HT1080 (cell line): ENCODE measurements around the gene DBNL. TPM values are rescaled to one million over a fixed set of nuclear protein-coding genes. Genes with fewer than 3 reads are reported as not detected.

ENCODE experiments used
- DNase-seq: peaks from one replicate; pipeline ENCODE4 v3.0.0-alpha.2; 2015; ENCODE audit warnings: low read depth
- total RNA-seq: library from RNA; depleted of rRNA; stranded (reverse); fragments of >200 nt; shearing (Covaris generic); gene quantifications from 2 replicates; pipeline ENCODE4 v1.2.3, GENCODE V29; 2014

The DBNL gene
- total RNA-seq, 1 experiment from 2014 or later: 156 TPM

DNA sequence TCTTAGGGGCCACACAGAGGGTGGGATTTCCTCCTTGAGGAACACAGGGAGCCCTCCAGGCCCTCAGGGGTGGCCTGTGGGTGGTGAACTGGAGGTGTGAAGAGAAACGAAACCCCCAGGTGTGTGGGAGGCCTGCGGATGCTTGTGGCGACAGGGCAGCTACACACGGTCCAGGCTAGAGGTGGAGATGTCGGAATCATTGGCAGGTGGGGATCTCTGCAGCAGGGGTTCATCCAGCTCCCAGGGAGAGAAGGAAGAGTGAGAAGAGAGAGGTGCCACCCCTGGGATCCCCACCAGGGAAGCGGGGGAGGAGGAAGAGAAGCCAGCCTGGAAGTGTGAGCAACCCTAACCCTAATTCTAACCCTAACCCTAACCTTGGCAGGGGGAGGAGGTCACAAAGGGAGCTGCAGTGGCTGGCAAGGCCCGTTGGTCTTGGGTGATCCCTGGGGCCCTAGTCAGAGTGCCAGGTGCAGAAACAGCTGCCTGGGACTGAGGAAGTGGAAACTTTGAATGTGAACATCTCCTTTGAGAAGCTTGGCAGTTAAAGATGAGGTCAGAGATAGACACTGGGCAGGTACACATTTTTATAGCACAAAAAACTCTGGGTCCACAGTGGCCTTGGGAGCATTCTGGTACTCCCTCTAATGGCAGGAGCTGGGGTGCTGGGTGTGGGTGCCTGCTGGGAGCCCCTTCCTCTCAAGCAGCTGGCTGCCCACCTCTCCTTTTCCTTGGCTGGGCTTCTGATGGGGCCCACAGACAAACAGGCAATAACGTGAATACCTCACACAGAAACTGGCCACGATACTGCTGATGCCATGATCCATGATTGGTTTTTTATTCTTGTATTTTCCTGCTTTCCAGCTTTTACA, 52.8 kb downstream of the DBNL start:
- DNase-seq: no peak

DNA sequence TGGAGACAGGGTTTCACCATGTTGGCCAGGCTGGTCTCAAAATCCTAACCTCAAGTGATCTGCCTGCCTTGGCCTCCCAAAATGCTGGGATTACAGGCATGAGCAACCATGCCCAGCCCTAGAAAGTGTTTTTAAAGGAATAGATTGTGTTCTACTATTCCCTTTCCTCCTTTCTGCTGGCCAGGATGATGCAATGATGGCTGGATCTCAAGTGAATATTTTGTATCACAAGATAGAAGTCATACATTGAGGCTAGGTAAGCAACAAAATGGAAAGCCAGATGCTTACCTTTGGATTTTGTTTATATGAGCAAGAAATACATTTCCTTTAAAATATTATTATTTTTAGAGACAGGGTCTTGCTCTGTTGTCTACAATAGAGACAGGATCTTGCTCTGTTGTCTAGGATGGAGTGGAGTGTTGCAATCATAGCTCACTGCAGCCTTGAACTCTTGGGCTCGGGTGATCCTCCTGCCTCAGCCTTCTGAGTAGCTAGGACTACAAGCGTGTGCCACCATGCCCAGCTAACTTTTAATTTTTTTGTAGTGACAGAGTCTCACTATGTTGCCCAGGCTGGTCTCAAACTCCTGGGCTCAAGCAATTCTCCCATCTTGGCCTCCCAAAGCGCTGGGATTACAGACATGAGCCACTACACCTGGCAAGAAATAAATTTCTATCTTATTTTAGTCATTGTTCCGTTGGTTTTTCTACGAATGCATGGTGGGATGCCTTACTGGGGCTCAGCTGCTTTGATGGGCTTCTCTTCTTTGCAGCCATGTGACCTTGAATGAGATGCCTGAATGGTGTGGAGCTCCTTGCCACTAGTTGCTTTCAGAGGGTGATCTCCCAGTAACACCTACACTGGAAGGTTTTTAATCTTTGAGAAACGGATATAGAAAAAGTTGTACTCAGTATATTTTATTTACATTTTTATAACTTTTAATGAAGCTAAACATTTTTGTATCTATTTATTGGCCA, 53.9 kb downstream of the DBNL start:
- no peak for DNase-seq

DNA sequence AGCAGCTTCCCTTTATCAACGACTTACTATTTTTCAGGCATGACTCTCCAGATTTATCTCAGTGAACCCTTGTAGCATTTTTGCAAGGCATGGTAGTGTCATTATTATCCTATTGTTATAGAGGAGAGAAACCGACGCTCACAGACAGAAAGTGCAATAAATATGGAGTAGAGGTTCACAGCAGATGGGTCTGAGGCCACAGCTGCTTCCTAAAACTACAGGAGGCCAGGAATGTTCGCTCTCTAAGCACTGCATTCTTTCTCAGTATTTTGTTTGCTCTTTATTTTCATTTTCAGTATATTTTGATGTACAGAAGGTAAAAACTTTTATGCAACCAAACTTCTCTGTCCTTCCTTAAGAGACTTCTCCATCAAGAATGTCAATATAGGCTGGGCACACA, 55.2 kb downstream of the DBNL start:
- no peak for DNase-seq

DNA sequence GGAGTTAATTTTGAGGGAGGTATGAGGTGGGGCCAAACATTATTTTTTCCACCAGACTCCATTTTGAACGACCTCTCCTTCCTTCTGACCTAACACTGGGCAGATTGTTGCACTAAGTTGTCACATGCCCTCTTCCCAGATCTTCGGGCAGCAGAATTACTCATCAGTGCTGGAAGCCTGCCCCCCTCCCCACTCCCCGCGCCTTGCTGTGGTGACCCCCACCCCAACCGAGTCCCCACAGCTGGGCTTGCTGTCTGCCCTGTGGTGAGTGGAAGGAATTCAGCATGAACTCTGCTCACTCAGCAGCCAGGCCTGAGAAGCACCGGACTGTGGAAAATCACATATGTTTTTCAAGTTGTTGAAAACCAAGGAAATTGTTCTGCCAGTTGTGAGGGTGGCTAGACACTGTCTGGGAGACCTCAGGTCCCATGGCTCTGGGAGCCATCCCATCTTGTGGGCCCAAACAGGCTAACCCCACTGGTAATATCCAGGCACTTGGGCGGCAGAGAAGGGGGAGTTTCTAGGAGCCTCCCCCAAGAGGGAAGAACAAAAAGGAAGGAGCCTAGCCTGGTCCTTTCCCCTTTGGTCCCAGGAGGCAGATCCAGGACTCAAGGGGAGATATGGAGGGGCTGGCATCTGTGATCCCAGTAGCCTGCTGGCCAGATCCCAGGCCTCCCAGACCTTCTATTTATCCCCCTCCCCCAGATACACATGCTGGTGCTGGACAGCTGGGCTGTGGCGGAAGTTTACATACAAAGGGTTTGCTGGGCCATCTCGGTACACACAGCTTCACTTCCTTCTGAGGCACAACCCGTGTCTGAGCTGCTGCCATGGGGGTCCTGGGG, 56.2 kb downstream of the DBNL start:
- no peak for DNase-seq

DNA sequence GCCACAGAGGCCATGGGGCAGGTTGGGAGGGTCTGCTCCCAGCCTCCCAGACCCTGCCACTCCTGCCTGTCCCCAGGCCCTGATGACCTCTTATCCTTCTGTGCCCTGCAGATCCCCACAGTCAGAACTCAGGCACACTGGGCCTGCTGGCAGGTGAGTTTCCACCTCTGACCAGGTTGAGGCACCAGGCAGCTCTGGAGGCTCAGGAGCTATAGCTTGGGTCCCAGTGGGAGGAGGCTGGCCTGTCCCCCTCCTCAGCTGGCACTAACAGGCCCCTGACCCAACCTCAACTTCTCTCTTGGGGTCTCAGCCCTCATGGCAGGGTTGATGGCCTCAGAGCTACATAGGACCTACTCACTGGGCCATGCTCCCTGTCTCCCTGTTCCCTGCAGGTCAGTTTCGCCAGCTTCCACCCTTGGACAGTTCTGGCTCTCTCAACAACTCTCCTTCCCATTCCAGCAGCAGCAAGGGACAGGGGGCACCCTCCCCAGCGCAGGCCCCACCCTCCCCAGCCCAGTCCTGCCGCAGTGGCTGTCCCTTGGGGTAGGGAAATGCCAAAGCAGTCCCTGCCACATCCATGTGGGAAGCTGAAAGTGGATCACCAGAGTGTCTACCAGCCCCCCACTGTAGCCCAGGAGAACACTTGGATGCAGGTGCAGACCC, 56.9 kb downstream of the DBNL start:
- DNase-seq: no peak

DNA sequence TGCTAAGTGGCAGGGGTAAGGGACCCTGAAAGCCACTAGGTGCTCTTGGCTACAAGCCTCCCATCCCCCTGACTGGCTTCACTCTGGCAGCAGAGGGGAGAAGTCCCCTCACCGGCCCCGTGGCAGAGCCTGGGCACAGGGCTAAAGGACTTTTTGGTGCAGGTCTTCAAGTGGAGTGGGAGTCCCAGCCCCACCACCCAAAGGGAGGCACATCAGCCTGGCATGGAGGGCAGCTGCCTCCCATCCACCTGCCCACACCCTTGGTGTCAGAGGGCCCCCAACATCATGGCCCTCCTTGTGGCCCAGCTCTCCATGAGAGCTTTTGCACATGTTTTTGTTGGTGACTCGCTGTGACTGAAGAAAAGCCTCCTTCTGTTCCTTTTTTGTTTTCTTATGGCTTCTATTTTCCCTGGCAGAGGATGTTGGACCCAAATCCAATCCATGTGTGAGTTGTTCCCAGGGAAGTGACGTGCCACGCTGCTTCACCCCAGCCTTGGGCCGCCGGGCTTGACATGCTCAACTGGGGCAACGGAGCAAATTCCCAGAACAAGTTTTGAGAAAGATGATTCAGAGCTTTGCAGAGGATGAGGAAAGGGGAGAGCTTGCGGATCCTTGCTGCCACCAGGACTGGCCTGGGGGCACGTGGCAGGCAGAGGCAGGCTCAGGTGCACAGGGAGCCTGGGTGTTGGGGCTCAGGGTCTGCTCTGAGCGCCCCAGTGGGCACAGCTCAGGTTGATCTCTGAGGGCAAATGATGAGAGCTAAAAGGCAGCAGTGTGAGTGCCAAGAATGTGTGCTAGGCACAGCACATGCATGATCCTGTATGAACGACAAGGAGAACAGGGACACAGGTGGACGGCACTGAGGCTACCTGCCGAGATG, 57.7 kb downstream of the DBNL start:
- DNase-seq: peak; percentile 54

DNA sequence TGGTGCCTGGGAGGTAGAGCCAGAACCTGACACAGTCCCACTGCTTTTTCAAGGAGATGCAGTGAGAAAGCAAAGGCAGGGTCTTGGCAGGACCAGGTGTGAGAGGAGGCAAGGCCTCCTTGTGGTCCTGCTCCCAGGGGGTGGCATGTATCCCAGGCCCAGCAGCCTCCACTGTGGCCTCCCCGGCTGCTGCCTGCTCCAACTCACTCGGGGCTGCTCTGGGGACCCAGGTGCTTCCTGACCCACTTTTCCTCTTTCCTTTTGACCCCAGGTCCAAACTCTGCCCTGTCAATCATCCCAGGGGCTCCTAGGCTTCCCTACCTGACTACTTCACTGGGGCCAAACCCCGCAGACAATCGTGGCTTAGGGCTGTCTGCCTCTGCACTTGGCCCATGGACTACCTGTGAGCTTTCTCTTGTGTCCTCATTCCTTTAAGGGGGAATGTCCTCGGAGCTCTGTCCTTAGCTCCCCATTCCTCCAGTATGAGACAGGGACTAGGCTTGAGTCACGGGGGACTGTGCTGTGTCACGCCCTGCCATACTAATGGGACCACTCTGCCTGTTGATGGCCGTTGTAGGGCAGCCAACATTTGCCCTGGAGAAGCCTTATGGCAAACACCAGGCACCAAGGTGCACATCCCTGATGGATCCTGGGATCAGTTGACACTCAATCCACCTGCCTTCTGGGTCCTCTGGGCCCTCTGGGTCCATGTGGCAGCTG, 58.5 kb downstream of the DBNL start:
- no peak for DNase-seq

DNA sequence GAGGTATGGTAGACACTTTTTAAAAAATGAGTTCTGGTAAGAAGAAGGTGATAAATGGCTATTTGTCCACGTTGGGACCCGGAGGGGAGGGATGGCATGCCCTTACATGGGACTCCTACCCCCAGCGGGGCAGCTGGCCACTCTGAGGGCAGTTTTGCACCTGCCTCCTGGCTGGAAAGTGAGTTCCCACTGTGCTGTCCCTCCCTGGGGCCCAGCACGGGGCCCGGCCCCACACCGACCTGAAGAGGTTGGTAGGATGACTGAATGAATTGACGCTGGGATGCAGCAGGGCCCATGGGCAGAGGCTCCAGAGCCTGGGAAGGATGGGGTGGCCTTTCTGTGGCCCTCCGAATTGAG, 59.0 kb downstream of the DBNL start:
- no peak for DNase-seq

DNA sequence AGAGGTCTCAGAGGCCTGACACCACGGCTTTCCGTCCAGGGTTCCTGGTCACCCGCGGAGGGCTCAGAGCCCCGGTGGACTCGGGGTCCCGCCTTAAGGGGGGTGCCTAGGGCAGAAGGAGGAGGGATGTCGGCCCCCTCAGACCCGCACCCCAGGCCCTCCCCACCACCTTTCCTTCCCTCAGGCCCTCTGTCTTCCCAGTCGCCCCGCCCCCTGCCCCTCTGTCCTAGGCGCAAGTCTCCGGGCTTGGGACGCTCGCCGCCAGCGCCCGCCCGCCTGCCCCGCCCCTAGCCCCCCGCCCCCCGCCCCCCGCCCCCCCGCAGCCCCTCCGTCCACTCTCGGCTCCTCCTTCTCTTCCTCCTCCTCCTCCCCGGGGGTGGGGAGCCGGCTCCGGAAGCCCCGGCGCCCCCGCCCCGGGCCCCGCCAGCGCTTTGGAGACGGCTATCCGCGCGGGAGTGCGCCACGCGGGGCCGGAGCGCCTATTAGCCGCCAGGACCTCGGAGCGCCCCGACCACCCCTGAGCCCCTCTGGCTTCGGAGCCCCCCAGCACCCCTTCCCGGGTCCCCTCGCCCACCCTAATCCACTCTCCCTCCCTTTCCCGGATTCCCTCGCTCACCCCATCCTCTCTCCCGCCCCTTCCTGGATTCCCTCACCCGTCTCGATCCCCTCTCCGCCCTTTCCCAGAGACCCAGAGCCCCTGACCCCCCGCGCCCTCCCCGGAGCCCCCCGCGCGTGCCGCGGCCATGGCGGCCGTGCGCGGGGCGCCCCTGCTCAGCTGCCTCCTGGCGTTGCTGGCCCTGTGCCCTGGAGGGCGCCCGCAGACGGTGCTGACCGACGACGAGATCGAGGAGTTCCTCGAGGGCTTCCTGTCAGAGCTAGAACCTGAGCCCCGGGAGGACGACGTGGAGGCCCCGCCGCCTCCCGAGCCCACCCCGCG, 59.7 kb downstream of the DBNL start, which contains the start of gene AEBP1:
Gene AEBP1 (plus strand): TSS at position 423 of the 937 bp plus-strand sequence. CDS start 321 bp downstream, at position 744.
- DNase-seq: no peak

DNA sequence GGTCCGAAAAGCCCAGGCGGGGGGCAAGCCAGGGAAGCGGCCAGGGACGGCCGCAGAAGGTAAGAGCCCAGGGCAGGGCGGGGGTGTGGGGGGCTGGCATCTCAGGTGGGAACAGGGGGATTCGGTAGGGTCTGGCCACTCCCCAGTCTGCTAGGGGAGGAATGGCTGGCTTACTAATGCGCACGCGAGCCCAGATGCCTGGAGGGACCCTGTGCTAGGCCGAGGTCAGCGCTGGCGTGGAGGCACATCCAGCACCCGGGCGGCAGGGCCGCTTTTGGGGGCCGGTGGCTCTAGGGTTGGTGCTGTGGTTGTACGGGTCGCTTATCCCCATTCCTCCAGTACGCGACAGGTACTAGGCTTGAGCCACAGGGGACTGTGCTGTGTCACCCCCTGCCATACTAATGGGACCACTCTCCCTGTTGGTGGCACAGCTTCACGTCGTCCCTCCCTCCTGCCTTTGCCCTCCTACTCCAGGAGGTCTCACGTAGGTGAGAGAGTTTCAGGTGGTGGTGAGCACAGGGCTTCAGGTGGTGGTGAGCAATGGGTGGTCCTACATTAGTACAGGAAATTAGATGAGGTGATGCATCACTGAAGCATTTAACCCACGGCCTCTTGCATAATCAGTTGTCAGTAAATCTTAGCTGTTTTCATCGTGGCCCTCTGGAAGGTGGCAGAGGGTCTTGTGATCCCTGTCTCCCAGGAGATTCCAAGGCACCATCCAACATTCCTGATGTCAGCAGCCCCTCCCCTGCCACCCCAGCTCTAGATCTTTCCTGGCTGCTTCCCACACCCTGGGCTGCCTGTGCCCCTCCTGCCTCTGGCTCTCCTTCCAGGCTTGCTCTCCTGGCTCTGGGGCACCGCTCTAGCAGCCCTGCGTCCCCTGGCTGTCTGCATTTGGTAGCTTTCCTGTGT, 60.6 kb downstream of the DBNL start:
- DNase-seq: peak; percentile 28

DNA sequence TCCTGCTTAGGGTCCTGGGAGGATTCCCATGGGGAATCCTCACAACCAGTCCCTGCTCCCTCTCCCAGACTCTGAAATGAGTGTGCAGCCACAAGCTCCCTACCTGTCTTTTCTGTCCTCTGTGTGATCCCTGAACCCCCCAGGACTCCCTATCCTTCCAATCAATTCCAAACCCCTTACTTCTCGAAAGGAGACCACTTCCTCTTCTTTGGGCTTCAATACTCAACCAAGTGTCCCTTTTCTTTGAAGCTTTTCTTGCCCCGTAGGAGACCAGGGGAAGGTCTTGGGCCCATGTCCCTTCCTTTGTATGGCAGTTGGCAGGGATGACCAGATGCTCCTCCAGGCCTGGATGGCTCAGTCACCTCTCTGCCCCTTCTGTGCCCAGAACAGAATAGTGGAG, 61.3 kb downstream of the DBNL start:
- no peak for DNase-seq

DNA sequence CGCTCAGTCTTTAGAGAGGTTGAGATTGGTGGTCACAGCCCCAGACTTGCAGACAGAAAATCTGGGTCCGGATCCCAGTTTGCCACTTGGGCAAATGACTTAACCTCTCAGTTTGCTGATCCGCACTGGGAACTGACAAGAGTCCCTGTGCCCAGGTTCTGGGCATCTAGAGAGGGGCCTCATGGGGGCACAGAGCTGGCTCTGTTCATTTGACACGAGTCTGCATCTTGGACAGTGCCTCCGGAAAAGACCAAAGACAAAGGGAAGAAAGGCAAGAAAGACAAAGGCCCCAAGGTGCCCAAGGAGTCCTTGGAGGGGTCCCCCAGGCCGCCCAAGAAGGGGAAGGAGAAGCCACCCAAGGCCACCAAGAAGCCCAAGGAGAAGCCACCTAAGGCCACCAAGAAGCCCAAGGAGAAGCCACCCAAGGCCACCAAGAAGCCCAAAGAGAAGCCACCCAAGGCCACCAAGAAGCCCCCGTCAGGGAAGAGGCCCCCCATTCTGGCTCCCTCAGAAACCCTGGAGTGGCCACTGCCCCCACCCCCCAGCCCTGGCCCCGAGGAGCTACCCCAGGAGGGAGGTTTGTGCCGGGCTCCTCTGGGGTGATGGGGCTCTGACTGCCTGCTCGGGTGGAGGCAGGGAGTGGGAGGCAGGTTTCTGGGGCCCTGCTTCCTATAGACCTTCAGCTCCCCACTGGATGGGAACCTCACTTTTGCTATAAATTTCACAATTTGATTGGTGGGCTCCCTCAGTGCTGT, 62.0 kb downstream of the DBNL start:
- no peak for DNase-seq

DNA sequence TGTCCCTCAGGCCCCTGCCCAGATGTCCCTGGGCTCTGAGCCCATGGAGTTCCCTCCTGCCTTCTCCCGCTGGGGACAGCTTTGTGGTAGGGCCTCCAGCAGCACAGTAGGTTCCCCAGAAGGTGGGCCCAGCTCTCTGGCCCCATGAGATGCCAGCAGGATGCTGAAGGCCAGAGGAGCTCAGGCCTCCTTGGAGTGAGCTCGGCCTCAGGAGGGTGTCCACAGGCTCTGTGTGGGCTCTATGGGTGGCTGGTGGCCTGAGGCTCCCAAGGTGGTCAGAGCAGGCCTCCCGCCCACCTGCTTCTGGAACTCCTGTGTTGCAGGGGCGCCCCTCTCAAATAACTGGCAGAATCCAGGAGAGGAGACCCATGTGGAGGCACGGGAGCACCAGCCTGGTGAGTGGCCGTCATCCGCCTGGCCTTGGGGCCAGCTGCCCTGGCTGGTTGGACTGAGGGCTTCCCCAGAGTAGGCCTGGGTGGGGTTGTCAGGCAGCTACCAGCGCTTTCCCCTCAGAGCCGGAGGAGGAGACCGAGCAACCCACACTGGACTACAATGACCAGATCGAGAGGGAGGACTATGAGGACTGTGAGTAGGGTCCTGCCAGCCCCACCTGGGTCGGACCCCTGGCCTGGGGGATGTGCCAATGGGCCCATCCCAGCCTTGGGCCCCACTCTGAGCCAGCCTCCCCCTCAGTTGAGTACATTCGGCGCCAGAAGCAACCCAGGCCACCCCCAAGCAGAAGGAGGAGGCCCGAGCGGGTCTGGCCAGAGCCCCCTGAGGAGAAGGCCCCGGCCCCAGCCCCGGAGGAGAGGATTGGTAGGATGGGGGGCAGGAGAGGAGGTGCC, 62.8 kb downstream of the DBNL start:
- DNase-seq: no peak

DNA sequence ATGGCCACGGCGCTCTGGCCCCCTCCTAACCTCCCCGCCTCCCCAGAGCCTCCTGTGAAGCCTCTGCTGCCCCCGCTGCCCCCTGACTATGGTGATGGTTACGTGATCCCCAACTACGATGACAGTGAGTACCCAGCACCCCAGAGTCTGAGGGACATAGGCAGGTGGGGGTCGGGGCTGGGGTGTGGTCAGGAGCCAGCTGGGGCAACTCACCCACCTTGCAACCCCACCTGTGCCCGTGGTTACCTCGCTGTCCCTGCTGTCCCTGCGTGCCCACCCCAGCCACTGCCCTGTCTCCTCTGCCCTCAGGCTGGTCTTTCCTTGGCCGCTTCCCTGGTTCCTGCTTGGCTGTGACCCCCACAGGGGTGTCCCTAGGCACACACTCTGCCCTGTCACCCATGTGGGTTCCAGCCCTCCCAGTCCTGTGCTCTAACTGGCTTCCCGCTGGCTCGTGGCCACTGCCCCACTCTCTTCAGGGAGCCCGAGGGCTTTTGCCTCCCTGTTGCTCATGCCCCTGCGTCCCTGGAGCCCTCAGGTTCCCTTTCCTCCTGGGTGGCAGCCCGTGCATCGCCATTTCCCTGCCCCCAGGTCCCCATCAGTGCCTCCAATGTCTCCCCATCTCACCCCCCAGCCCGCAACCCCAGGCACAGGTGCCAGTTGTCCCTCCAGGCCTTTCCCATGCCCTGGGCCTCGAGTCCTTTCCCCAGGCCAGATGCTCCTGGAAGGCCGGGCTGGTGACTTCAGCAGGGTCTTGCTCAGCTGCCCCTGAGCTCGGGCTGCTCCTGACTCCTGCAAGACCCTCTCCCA, 63.7 kb downstream of the DBNL start:
- no peak for DNase-seq
